Measurements from ENCODE around the gene ZNF280D.
"Not testable (repeated sequence)": the region's sequence is repeated elsewhere in the genome, so short reads cannot be mapped to it uniquely, and the experiment has no call there.

Gene ZNF280D, protein sequence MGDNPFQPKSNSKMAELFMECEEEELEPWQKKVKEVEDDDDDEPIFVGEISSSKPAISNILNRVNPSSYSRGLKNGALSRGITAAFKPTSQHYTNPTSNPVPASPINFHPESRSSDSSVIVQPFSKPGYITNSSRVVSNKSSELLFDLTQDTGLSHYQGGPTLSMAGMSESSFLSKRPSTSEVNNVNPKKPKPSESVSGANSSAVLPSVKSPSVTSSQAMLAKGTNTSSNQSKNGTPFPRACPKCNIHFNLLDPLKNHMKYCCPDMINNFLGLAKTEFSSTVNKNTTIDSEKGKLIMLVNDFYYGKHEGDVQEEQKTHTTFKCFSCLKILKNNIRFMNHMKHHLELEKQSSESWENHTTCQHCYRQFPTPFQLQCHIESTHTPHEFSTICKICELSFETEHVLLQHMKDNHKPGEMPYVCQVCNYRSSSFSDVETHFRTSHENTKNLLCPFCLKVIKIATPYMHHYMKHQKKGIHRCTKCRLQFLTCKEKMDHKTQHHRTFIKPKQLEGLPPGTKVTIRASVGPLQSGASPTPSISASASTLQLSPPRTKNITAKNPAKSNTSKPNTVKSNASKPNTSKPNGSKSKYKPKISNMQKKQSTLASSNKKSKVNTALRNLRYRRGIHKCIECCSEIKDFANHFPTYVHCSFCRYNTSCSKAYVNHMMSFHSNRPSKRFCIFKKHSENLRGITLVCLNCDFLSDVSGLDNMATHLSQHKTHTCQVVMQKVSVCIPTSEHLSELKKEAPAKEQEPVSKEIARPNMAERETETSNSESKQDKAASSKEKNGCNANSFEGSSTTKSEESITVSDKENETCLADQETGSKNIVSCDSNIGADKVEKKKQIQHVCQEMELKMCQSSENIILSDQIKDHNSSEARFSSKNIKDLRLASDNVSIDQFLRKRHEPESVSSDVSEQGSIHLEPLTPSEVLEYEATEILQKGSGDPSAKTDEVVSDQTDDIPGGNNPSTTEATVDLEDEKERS

DNA sequence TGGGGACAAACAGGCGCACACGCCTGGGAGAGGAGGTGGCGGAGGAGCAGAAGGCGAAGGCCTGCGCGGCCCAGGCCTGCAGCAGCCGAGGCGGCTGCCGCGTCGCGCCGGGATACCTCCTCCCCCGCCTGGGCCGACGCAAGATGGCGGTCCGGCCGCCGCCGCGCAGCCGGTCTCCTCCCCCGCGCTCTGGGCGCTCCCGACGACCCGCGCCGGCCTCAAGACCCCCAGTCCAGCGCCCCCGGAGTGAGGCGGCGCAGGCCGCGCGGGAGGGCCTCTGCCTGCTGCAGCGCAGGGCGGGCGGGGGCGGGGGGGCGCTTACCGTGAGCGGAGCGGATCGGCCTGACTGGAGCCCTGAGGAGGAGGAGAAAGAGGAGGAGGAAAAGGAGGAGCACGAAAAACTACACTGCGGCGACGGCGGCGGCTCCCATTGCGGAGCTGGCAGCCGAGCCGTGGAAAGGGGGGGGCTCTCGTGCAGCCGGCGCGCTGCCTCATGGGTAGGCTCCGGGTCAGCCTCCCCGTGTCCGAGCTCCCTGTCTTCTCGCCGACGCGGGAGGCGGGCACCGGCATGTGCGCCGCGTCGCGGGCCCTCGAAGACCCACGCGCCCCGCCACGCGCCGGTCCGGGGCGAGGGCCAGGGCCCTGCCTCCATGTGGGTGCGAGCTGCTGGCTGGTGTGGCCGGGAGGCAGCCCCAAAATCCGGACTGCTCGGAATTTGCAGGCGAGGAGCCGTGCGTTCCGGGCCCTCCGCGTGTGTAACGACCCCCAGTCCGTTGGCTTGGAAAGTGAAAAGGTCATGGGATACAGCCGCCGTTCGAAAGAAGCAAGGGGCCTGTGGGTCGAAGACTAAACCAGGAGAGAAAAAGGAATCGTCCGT lies at the start of gene ZNF280D:
ZNF280D (minus strand) TSS at position 374 of the 877 bp plus-strand sequence. CDS start 26,400 bp downstream, outside the sequence.
- DNase-seq (ENCODE audit: low read depth) = peak; percentile 58

DNA sequence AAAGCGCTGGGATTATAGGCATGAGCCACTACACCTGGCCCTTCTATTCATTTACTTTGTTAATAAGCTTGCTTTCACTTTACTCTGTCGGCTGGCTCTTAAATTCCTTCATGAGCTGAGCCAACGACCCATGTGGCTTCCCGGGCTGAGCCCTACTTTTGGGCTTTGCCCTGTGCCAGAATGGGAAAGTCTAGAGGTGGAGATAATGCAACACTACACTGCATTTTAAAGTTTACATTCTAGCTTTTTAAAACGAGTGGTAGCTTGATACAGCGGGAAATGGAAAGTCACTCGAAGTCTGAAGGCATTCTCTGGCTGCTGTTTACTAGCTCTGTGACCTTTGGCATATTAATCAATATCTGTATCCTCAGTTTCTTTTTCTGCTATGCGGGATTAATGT lies 49.0 kb upstream of the ZNF280D start:
- no peak for DNase-seq (ENCODE audit: low read depth)

DNA sequence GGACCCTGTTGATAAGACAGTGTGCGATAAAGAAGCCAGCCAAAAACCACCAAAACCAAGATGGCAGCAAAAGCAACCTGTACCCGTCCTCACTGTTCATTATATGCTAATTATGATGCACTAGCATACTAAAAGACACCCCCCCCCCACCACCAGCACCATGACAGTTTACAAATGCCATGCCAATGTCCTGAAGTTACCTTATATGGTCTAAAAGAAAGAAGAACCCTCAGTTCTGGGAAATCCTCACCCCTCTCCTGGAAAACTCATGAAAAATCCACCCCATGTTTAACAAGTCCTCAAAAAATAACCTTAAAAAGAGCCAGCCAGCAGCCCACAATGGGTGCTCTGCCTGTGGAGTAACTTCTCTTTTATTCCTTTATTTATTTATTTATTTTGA lies 48.4 kb upstream of the ZNF280D start:
- DNase-seq (ENCODE audit: low read depth) = no peak

DNA sequence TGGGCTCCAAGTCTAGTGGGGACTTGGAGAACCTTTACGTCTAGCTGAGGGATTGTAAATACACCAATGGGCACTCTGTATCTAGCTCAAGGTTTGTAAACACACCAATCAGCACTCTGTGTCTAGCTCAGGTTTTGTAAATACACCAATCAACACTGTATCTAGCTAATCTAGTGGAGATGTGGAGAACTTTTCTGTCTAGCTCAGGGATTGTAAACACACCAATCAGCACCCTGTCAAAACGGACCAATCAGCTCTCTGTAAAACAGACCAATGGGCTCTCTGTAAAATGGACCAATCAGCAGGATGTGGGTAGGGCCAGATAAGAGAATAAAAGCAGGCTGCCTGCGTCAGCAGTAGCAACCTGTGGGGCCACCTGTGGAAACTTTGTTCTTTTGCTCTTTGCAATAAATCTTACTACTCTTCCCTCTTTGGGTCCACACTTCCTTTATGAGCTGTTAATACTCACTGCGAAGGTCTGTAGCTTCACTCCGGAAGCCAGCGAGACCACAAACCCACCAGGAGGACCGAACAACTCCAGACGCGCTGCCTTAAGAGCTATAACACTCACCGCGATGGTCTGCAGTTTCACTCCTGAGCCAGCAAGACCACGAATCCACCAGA lies 46.9 kb upstream of the ZNF280D start:
- DNase-seq (ENCODE audit: low read depth) = not testable (repeated sequence)

DNA sequence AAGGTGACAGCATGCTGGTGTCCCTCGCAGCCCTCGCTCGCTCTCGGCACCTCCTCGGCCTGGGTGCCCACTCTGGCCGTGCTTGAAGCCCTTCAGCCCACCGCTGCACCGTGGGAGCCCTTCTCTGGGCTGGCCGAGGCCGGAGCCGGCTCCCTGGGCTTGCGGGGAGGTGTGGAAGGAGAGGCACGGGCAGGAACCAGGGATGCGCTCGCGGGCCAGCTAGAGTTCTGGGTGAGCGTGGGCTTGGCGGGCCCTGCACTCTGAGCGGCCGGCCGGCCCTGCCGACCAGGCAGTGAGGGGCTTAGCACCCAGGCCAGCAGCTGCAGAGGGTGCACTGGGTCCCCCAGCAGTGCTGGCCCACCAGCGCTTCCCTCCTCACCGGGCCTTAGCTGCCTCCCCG lies 46.1 kb upstream of the ZNF280D start:
- not testable (repeated sequence) for DNase-seq (ENCODE audit: low read depth)

DNA sequence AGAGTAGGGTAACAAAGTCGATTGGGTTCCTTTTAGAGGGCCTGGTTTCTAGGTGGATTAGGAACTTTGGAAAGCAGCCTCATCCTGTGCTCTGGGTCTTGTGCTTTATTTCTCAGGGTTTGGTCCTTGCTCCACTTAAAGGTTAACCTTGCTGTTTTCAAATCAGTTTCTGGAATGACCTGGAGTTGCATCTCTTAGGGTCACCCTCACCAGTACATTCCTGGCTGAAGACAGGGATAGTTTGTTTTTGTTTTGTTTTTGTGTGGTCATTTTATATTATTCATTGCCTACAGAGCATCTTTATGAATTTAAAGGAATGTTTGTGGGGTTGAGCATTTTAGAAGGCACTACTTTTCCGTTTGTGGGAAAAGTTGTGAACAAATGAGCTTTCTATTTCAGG lies 45.5 kb upstream of the ZNF280D start:
- DNase-seq (ENCODE audit: low read depth) = no peak

DNA sequence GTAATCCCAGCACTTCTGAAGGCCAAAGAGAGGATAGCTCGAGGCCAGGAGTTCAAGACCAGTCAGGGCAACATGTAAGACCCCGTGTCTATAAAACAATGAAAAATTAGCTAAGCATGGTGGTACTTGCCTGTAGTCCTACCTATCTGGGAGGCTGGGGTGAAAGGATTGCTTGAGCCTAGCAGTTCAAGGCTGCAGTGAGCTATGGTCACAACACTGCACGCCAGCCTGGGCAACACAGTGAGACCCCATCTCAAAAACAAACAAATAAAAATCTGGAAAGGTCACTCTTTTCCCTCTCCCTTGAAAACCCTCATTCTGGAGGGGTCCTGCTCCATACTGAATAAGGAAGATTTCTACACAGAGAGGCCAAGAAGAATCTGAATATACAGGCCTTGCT lies 43.5 kb upstream of the ZNF280D start:
- DNase-seq (ENCODE audit: low read depth) = no peak

DNA sequence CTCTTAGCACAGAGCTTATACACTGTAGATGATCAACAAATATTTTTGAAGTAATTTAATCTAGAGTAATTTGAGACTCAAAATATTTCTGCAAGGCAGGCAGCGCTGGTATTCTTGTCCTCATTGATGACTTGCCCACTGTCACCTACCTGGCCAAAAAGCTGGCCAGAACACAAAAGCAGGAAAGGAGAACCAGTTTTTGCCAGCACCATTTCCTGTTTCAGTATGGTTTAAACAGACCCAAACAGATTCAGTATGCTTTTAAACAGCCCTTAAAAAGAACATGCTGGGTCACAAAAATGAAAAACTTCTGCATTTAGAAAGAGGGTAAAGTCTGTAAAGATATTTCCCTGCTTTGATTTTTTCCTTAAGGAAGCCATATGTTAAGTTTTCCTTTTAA lies 42.3 kb upstream of the ZNF280D start:
- no peak for DNase-seq (ENCODE audit: low read depth)

DNA sequence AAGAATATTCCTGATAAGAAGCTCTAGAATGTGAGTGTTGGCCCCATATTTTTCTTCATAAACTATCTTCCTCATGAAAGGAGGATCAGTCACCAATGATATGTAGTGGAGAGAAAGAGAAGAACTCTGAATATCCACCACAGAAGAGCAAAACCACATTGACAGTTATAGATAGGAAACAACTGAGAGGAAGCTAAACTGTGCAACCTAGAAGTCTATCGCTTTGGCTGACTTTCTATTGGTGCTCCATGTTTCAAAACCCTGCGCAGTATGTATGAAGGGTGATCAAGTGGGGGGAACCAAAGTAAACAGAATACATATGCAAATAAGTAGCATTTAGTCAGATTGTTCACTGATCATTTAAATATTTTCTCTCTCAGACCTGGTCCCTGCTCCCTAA lies 41.0 kb upstream of the ZNF280D start:
- DNase-seq (ENCODE audit: low read depth) = no peak

DNA sequence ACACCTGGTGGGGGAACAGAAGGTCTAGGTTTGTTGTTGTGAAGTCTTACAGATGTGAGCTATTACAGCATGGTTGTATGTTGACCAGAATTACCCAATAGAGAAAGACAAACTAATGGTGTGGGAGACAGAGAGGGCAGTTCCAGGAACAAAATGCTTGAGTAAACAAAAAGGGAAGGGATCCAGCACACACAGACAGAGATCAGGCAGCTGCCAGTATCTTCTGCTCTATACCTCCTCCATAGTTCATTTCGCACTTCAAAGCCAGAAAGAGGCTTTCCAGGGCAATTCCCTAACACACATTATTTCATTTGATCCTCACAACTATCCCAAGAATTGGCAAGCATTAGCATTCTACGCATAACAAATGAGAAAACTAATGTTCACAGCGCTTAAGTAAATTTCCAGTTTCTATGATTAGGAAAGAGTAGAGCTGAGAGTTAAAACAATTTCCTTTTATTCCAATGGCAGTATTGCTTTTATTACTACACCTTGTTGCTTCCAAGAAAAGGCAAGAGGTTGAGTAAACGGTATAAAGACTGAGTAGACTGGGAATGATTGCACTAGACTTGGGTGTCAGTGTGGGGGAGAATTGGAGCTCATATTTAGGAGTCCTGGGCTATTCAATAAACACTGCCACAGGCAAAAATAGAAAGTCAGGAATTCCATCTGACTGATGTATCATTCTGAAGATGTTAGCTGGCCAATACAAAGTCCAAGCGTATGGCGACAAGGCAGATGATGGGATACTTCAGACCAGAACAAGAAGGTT lies 39.7 kb upstream of the ZNF280D start:
- no peak for DNase-seq (ENCODE audit: low read depth)

DNA sequence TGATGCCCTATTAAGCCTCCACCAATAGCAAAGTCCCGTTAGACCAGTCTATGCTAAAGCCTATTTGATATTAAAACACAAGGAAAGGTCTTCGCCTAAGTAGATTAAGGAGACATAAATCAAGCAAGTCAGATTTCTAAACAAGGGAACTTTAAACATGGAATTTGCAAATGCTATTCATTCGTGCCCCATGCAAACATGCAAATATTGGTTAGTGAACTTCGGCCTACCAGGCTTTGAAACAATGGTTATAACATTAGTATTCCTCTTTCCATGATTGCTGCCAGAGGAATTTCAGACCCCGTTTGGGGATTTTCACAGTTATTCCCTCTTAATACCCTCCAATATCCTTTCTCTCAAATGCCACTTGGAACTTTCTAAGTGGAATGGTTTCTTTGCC lies 36.9 kb upstream of the ZNF280D start:
- no peak for DNase-seq (ENCODE audit: low read depth)

DNA sequence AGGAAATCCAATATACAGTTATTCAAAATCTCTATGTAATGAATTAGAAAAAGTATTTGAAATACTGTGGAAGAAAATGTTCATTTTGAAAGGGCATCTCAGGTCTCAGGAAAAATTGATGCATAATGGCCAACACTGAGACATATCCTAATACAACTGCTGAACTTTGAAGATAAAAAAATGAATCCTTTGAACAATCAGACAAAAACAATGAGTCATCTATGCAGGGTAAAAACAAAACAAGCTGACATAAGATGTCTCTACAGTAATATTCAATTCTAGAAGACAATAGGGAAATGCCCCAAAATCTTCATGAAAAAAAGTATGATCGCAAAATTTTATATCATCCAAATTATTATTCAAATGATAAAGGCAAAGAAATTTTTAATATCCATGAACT lies 34.0 kb upstream of the ZNF280D start:
- no peak for DNase-seq (ENCODE audit: low read depth)

DNA sequence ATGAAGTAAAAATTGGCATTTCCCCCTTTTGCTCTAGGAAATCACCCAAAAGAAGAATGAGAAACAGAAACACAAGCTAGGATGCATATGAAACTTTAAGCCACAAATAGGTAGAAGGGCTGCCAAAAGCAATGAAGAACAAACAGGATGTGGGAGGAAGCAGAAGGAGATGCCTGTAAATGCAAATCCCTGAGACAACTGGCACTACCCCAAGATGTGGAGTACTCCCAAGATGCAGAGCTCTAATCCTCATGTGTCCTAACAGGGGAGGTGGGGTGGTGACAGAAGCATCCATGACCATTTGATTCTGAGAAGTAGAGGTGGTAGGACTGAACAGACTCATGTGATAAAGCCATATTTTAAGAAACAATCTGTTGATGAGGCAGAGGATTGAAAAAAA lies 31.9 kb upstream of the ZNF280D start:
- DNase-seq (ENCODE audit: low read depth) = no peak

DNA sequence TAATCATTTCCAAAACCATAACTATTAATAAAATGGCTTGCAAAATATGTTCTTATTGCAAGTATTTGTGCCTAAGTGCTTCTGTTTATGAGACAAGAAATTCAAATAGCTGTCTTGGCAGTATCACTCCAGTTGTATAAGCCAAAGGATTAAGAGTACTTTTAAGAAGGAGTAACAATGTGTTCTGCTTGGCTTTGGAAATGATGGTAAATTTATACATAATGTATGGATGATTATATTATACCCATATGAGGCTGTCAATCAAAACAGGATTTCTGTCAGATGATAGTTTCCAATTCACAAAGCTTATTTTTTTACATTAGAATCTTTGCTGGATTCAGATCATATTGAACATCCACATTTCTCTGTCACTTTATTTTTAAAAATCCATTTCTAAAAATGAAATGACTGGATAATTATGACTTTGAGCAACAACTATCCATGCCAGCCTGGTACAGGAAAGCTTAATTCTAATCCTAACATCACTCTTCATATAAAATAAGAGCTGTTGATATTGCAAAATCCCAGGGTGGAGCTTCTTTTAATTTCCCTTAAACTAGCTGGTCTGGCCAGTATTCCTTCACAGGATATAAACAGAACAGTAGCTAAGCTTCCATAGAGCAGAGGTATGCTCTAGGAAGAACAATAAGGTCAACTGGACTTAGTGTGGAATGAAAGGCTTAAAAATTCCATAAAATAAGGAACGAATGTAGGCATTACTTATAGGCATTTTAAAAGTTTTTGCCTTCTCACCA lies 30.0 kb upstream of the ZNF280D start:
- DNase-seq (ENCODE audit: low read depth) = no peak

DNA sequence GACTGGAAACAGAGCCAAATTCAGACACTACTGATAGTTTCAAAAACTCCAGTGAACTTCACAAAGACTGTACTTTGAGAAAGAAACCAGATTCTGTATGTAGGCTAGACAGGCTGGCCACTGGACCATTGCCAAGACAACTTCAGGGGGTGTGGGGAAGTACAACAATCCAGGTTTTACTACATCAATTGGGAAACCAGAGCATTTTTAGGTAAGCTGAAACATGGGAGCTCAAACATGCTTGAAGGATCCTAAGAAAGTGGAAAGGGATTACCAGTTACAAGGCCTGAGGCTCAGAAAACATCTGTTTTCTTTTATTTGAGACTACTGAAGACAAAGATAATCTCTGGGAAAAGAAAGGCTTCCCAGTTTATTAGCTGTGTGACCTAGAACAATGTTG lies 26.9 kb upstream of the ZNF280D start:
- no peak for DNase-seq (ENCODE audit: low read depth)

DNA sequence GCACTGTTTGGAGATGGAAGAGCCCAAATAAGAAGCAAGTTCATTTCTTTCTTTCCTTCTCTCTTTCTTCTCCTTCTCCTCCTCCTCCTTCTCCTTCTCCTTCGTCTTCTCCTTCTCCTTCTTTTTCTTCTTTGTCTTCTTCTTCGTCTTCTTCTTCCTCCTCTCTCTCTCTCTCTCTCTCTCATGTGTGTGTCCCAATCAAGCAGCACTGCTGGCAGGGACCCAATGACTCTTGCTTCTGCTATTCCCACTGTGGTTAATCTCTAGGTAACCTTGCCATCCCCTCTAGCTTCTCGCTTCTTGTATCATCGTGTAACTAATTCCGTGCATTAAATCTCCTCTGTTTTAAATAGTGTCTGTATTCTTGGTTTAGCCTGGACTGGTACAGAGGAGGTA lies 26.1 kb upstream of the ZNF280D start:
- no peak for DNase-seq (ENCODE audit: low read depth)

DNA sequence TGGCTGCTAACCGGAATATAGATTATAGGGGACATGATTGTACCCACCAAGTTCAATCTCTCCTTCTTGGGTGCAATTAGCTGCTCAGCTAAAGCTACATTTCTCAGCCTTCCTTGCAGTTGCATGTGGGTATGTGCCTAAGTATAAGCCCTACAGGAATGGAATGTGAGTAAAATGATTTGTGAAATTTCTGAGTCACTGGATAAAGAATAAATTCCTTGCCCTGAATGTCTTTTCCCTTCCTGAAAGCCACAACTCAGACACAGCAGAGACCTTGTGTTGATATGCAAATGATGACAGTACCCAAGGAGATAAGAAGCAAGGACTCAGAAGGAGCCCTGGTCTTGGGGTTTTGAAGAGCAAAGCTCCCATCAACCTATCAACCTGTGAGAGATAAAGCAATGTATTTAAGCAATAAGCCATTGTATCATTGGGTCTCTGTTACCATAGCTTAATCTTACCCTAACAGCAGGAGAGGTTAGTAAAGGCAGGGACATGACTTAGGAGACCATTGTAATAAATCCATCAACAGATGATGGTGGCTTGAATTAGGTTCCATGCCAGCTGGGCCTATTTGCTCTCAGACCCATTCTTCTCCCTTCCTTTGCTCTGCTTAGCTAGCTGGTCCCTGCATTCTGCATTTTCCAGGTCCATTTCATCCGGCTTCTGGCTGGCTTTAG lies 25.6 kb upstream of the ZNF280D start:
- no peak for DNase-seq (ENCODE audit: low read depth)

DNA sequence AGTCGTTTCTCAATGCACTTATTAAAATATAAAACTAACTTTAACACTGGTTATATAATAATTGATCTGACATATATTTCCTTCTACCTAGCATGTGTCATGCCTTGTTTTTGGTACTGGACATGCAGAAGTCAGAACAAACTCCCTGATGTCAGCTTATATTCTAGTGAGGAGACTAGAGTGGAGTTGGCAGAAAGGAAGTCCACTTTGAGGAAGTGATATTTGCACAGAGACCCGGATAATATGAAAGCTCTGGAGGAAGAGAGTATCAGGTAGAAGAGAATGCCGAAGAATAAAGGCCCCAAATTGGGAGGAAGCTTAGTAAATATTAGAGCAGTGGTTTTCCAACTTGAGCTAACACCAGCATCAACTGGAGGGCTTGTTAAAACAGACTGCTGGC lies 24.6 kb upstream of the ZNF280D start:
- DNase-seq (ENCODE audit: low read depth) = no peak

DNA sequence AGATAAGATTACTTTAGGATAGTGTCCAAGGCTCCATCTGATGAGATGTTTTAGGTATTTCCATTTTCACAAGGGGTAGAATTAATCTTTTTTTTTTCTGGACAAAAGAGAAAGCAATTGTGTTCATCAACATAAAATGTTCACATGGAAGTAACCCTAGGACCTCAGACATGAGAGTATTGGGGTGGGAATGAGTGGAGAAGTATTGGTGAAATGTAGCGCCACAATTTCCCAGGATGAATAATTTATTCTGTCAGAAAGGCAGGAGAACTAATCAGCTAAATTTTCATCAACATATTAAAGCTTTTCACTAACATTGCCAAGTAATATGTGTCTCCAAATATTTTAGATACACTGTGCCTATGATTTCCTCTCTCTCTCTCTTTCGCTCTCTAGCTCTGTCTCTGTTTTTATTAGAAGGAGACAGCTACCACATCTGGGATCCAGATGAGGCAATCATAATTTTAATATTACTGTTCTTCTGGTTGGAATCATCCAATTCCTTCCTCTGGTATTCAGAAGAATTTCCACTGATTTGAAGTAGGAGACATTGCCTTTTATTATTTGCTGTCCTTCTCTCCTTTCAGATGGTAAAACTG lies 21.6 kb upstream of the ZNF280D start:
- DNase-seq (ENCODE audit: low read depth) = no peak
